Measurements from ENCODE around the gene FBLIM1.
"Not testable (repeated sequence)": the region's sequence is repeated elsewhere in the genome, so short reads cannot be mapped to it uniquely, and the experiment has no call there.

FBLIM1 gene

GRCh38 chr1:15802234-15802965, 43.8 kb downstream of the FBLIM1 start:
- Histone ChIP-seq H3K4me1 (ENCODE audit: control extremely low read depth in 1 of 4, control insufficient read depth in 4 of 4, insufficient read depth in 4 of 4, low read length in 3 of 4) (peaks cover 0 to 6% (median 2%) of the 10 kb centered on the region in 4 experiments), H3K4me3 (ENCODE audit: control insufficient read depth in 1 of 7, extremely low read depth in 1 of 7, insufficient read depth in 4 of 7, low read depth in 2 of 7, low read length in 6 of 7) (no peak overlapping the region), H3K27ac (ENCODE audit: insufficient read depth in 1 of 2, low read depth in 1 of 2, low read length in 2 of 2, poor library complexity in 1 of 2, severe bottlenecking in 2 of 2) (no peak overlapping the region), H3K27me3 (replicated peaks in 2 of 5; ENCODE audit: control insufficient read depth in 4 of 5, insufficient read depth in 5 of 5, low read length in 4 of 5) (peaks cover 0 to 33% (median 7%) of the 10 kb centered on the region in 5 experiments), H3K9me3 (ENCODE audit: control extremely low read depth in 1 of 5, control insufficient read depth in 4 of 5, insufficient read depth in 2 of 5, low read depth in 1 of 5, low read length in 4 of 5) (no peaks in the 10 kb centered on the region), H3K36me3 (ENCODE audit: control insufficient read depth in 4 of 4, insufficient read depth in 4 of 4, low read length in 3 of 4) (no peaks in the 10 kb centered on the region)
- peak; percentile 30 to 52 (median 44) for DNase-seq
- ChIA-PET POLR2A (no interaction called here), CTCF (interaction anchor here (0.6 to 1.9 kb wide), 10 partner anchors 8 to 205 kb away, joined by 3 to 9 read pairs (median 4); partner anchors contain the start of gene SRARP)
- WGBS (ENCODE audit: insufficient coverage) = 73% methylated on average over 12 of the region's 17 CpGs

GRCh38 chr1:15803380-15803779, 44.8 kb downstream of the FBLIM1 start:
- 28% methylated on average over 3 of the region's 4 CpGs for WGBS (ENCODE audit: insufficient coverage)
- Histone ChIP-seq H3K4me3 (ENCODE audit: control insufficient read depth in 1 of 7, extremely low read depth in 1 of 7, insufficient read depth in 4 of 7, low read depth in 2 of 7, low read length in 6 of 7) (no peak overlapping the region), H3K4me1 (ENCODE audit: control extremely low read depth in 1 of 4, control insufficient read depth in 4 of 4, insufficient read depth in 4 of 4, low read length in 3 of 4) (peaks cover 0 to 6% (median 2%) of the 10 kb centered on the region in 4 experiments), H3K27me3 (replicated peaks in 2 of 5; ENCODE audit: control insufficient read depth in 4 of 5, insufficient read depth in 5 of 5, low read length in 4 of 5) (peaks cover 0 to 33% (median 5%) of the 10 kb centered on the region in 5 experiments), H3K9me3 (ENCODE audit: control extremely low read depth in 1 of 5, control insufficient read depth in 4 of 5, insufficient read depth in 2 of 5, low read depth in 1 of 5, low read length in 4 of 5) (no peaks in the 10 kb centered on the region), H3K27ac (ENCODE audit: insufficient read depth in 1 of 2, low read depth in 1 of 2, low read length in 2 of 2, poor library complexity in 1 of 2, severe bottlenecking in 2 of 2) (no peak overlapping the region), H3K36me3 (ENCODE audit: control insufficient read depth in 4 of 4, insufficient read depth in 4 of 4, low read length in 3 of 4) (no peaks in the 10 kb centered on the region)
- POLR2A ChIA-PET = no interaction called here
- CTCF ChIA-PET = interaction anchor here (0.8 to 1.9 kb wide), 8 partner anchors 8 to 204 kb away, joined by 3 to 9 read pairs (median 4); no protein-coding TSS in a partner anchor
- DNase-seq = peak; percentile 47 to 60 (median 48)

GRCh38 chr1:15804060-15804459, 45.5 kb downstream of the FBLIM1 start:
- Histone ChIP-seq H3K9me3 (ENCODE audit: control extremely low read depth in 1 of 5, control insufficient read depth in 4 of 5, insufficient read depth in 2 of 5, low read depth in 1 of 5, low read length in 4 of 5) (no peaks in the 10 kb centered on the region), H3K27me3 (replicated peaks in 2 of 5; ENCODE audit: control insufficient read depth in 4 of 5, insufficient read depth in 5 of 5, low read length in 4 of 5) (peaks cover 0 to 33% (median 5%) of the 10 kb centered on the region in 5 experiments), H3K4me3 (ENCODE audit: control insufficient read depth in 1 of 7, extremely low read depth in 1 of 7, insufficient read depth in 4 of 7, low read depth in 2 of 7, low read length in 6 of 7) (no peak overlapping the region), H3K4me1 (ENCODE audit: control extremely low read depth in 1 of 4, control insufficient read depth in 4 of 4, insufficient read depth in 4 of 4, low read length in 3 of 4) (peaks cover 0 to 6% (median 2%) of the 10 kb centered on the region in 4 experiments), H3K36me3 (ENCODE audit: control insufficient read depth in 4 of 4, insufficient read depth in 4 of 4, low read length in 3 of 4) (no peaks in the 10 kb centered on the region), H3K27ac (ENCODE audit: insufficient read depth in 1 of 2, low read depth in 1 of 2, low read length in 2 of 2, poor library complexity in 1 of 2, severe bottlenecking in 2 of 2) (no peak overlapping the region)
- 94% methylated on average over 7 of the region's 8 CpGs for WGBS (ENCODE audit: insufficient coverage)
- CTCF ChIA-PET = interaction anchor here (0.8 to 1.9 kb wide), 8 partner anchors 9 to 191 kb away, joined by 3 to 9 read pairs (median 4); no protein-coding TSS in a partner anchor
- no peak for DNase-seq
- POLR2A ChIA-PET = no interaction called here

DNA sequence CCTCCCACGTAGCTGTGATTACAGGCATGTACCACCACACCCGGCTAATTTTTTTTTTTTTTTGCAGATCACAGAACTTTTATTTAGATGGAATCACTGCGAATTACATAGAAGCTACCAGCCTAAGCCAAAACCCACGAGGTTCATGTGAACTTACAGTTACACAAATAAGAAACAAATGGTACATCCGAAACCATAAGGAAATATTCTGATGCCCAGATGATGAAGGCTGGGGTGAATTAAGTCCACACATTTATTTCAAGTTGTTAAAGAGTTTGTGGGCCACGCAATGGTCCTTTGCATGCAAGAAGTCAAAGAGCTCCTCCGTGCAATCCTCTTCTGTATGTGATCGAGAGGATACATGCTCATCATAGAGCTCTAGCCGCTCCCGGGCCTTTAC, 48.5 kb downstream of the FBLIM1 start:
- DNase-seq = no peak
- CTCF ChIA-PET = interaction anchor here (0.7 kb wide), 1 partner anchor 17 kb away, joined by 3 read pairs; no protein-coding TSS in a partner anchor
- Histone ChIP-seq H3K9me3 (ENCODE audit: control extremely low read depth in 1 of 5, control insufficient read depth in 4 of 5, insufficient read depth in 2 of 5, low read depth in 1 of 5, low read length in 4 of 5) (no peaks in the 10 kb centered on the region), H3K4me1 (ENCODE audit: control extremely low read depth in 1 of 4, control insufficient read depth in 4 of 4, insufficient read depth in 4 of 4, low read length in 3 of 4) (peaks cover 0 to 6% (median 2%) of the 10 kb centered on the region in 4 experiments), H3K27me3 (replicated peaks in 2 of 5; ENCODE audit: control insufficient read depth in 4 of 5, insufficient read depth in 5 of 5, low read length in 4 of 5) (peaks cover 0 to 10% (median 3%) of the 10 kb centered on the region in 5 experiments), H3K4me3 (ENCODE audit: control insufficient read depth in 1 of 7, extremely low read depth in 1 of 7, insufficient read depth in 4 of 7, low read depth in 2 of 7, low read length in 6 of 7) (no peak overlapping the region), H3K36me3 (ENCODE audit: control insufficient read depth in 4 of 4, insufficient read depth in 4 of 4, low read length in 3 of 4) (no peaks in the 10 kb centered on the region), H3K27ac (ENCODE audit: insufficient read depth in 1 of 2, low read depth in 1 of 2, low read length in 2 of 2, poor library complexity in 1 of 2, severe bottlenecking in 2 of 2) (no peak overlapping the region)
- POLR2A ChIA-PET = interaction anchor here (0.6 kb wide), 2 partner anchors 30 to 138 kb away, joined by 3 read pairs; no protein-coding TSS in a partner anchor
- WGBS (ENCODE audit: insufficient coverage) = 95% methylated on average over 5 of the region's 10 CpGs

DNA sequence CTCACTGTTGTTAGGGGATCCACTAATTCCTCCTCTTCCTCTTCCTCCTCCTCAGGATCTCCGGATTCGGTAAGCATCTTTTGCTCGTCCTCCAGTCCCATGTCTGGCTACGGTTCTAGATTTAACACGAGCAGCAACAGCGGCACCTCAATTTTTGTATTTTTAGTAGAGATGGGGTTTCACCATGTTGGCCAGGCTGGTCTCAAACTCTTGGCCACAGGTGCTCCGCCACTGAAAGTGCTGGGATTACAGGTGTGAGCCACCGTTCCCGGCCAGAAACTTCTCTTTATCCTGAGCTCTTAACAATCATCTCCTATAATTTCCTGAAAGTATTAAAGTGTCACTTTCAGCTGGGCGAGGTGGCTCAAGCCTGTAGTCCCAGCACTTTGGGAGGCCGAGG, 49.0 kb downstream of the FBLIM1 start, which contains the start of gene UQCRHL:
UQCRHL (minus strand) TSS at position 101 of the 400 bp plus-strand sequence; CDS start at position 101, 0 bp downstream.
- CTCF ChIA-PET = interaction anchor here (0.7 to 0.9 kb wide), 2 partner anchors 17 to 155 kb away, joined by 3 read pairs; no protein-coding TSS in a partner anchor
- 96% methylated on average over 9 of the region's 11 CpGs for WGBS (ENCODE audit: insufficient coverage)
- POLR2A ChIA-PET = not testable (repeated sequence)

DNA sequence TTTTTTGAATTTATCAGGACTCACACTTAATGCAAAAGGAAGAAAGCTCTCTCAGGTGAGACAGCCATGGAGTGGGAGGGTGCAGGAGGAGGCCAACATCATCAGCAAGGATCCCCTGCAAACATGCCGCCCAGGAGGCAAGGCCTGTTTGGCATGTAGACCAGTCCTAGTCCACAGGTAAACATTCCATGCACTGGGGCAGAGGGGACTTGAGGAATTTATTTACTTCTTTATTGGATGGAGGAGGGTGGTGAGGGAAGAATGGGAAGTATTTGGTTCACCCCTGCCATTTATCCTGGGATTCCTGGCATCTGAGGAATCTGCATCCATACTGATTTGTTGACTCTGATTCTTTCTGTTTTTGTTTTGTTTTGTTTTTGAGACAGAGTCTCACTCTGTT, 50.4 kb downstream of the FBLIM1 start:
- no peak overlapping the region for H3K27ac ChIP-seq (ENCODE audit: insufficient read depth in 1 of 2, low read depth in 1 of 2, low read length in 2 of 2, poor library complexity in 1 of 2, severe bottlenecking in 2 of 2)
- CTCF ChIA-PET = interaction anchor here (0.8 kb wide), 1 partner anchor 10 kb away, joined by 3 read pairs; no protein-coding TSS in a partner anchor
- H3K36me3 ChIP-seq (ENCODE audit: control insufficient read depth in 4 of 4, insufficient read depth in 4 of 4, low read length in 3 of 4) = no peaks in the 10 kb centered on the region
- DNase-seq = no peak
- no peaks in the 10 kb centered on the region for H3K9me3 ChIP-seq (ENCODE audit: control extremely low read depth in 1 of 5, control insufficient read depth in 4 of 5, insufficient read depth in 2 of 5, low read depth in 1 of 5, low read length in 4 of 5)
- POLR2A ChIA-PET = no interaction called here
- H3K4me3 ChIP-seq (ENCODE audit: control insufficient read depth in 1 of 7, extremely low read depth in 1 of 7, insufficient read depth in 4 of 7, low read depth in 2 of 7, low read length in 6 of 7) = no peak overlapping the region
- H3K4me1 ChIP-seq (ENCODE audit: control extremely low read depth in 1 of 4, control insufficient read depth in 4 of 4, insufficient read depth in 4 of 4, low read length in 3 of 4) = no peaks in the 10 kb centered on the region
- H3K27me3 ChIP-seq (replicated peaks in 2 of 5; ENCODE audit: control insufficient read depth in 4 of 5, insufficient read depth in 5 of 5, low read length in 4 of 5) = peaks cover 0 to 3% (median 2%) of the 10 kb centered on the region in 5 experiments
- 100% methylated on average over 1 of the region's 1 CpG for WGBS (ENCODE audit: insufficient coverage)

More for the DNA sequence above, 49.0 kb downstream of the FBLIM1 start, which contains the start of gene UQCRHL:
- H3K27me3 ChIP-seq (replicated peaks in 2 of 5; ENCODE audit: control insufficient read depth in 4 of 5, insufficient read depth in 5 of 5, low read length in 4 of 5); H3K27ac ChIP-seq (ENCODE audit: insufficient read depth in 1 of 2, low read depth in 1 of 2, low read length in 2 of 2, poor library complexity in 1 of 2, severe bottlenecking in 2 of 2); DNase-seq; H3K36me3 ChIP-seq (ENCODE audit: control insufficient read depth in 4 of 4, insufficient read depth in 4 of 4, low read length in 3 of 4); H3K9me3 ChIP-seq (ENCODE audit: control extremely low read depth in 1 of 5, control insufficient read depth in 4 of 5, insufficient read depth in 2 of 5, low read depth in 1 of 5, low read length in 4 of 5); H3K4me1 ChIP-seq (ENCODE audit: control extremely low read depth in 1 of 4, control insufficient read depth in 4 of 4, insufficient read depth in 4 of 4, low read length in 3 of 4); H3K4me3 ChIP-seq (ENCODE audit: control insufficient read depth in 1 of 7, extremely low read depth in 1 of 7, insufficient read depth in 4 of 7, low read depth in 2 of 7, low read length in 6 of 7): not testable (repeated sequence)

- 86% methylated on average over 1 of the region's 1 CpG for WGBS (ENCODE audit: insufficient coverage)
- Histone ChIP-seq H3K9me3 (ENCODE audit: control extremely low read depth in 1 of 5, control insufficient read depth in 4 of 5, insufficient read depth in 2 of 5, low read depth in 1 of 5, low read length in 4 of 5) (no peaks in the 10 kb centered on the region), H3K27ac (ENCODE audit: insufficient read depth in 1 of 2, low read depth in 1 of 2, low read length in 2 of 2, poor library complexity in 1 of 2, severe bottlenecking in 2 of 2) (no peak overlapping the region), H3K4me1 (ENCODE audit: control extremely low read depth in 1 of 4, control insufficient read depth in 4 of 4, insufficient read depth in 4 of 4, low read length in 3 of 4) (no peaks in the 10 kb centered on the region), H3K4me3 (ENCODE audit: control insufficient read depth in 1 of 7, extremely low read depth in 1 of 7, insufficient read depth in 4 of 7, low read depth in 2 of 7, low read length in 6 of 7) (no peak overlapping the region), H3K27me3 (replicated peaks in 2 of 5; ENCODE audit: control insufficient read depth in 4 of 5, insufficient read depth in 5 of 5, low read length in 4 of 5) (peaks cover 0 to 2% (median 0%) of the 10 kb centered on the region in 5 experiments), H3K36me3 (ENCODE audit: control insufficient read depth in 4 of 4, insufficient read depth in 4 of 4, low read length in 3 of 4) (no peaks in the 10 kb centered on the region)
- no peak for DNase-seq
- CTCF ChIA-PET = interaction anchor here (0.8 to 1.4 kb wide), 3 partner anchors 9 to 16 kb away, joined by 3 to 5 read pairs (median 3); no protein-coding TSS in a partner anchor
- POLR2A ChIA-PET = interaction anchor here (0.7 kb wide), 1 partner anchor 16 kb away, joined by 4 read pairs; no protein-coding TSS in a partner anchor
Observed at GRCh38 chr1:15810073-15810472, 51.5 kb downstream of the FBLIM1 start.
